ENCODE measurements around the gene NOS1AP. TPM values are rescaled to one million over a fixed set of nuclear protein-coding genes. Genes with fewer than 3 reads are reported as not detected.

NOS1AP gene
- polyA plus RNA-seq, 3 donors: 0.12 TPM; not detected in 2

DNA sequence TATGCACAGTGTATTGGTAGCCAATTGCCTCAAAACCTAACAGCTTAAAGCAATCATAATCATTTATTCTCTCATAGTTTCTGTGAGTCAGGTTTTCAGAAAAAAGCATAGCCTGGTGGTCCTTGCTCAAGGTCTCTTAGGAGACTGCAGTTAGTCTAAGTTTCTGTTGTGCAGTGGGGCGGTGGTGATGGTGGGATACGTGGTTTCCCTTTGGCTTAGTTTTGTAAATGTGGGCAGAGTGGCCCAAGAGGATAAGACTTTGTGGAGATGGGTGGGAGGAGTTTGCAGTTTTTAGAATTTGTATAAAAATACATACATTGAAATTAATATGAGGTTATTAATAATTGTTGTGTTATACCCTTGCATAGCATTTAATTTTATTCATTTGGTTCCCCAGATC lies 68.6 kb downstream of the NOS1AP start:
- intact Hi-C loops (cut with micrococcal nuclease): no loop called here
- H3K36me3 ChIP-seq (replicated peaks in 1 of 2; ENCODE audit: control insufficient read depth in 1 of 2, insufficient read depth in 2 of 2, low read length in 2 of 2): no peaks in the 10 kb centered on the region
- Mint-ChIP-seq H3K4me1 (peaks cover 6% of the 10 kb centered on the region), H3K27me3 (ENCODE audit: low read depth in 3 of 3) (peaks cover 5 to 9% (median 7%) of the 10 kb centered on the region in 3 donors), H3K9me3 (no peaks in the 10 kb centered on the region), H3K36me3 (no peaks in the 10 kb centered on the region), H3K27ac (no peak overlapping the region), H3K4me3 (no peak overlapping the region)
- TF ChIP-seq, protein P1, sequence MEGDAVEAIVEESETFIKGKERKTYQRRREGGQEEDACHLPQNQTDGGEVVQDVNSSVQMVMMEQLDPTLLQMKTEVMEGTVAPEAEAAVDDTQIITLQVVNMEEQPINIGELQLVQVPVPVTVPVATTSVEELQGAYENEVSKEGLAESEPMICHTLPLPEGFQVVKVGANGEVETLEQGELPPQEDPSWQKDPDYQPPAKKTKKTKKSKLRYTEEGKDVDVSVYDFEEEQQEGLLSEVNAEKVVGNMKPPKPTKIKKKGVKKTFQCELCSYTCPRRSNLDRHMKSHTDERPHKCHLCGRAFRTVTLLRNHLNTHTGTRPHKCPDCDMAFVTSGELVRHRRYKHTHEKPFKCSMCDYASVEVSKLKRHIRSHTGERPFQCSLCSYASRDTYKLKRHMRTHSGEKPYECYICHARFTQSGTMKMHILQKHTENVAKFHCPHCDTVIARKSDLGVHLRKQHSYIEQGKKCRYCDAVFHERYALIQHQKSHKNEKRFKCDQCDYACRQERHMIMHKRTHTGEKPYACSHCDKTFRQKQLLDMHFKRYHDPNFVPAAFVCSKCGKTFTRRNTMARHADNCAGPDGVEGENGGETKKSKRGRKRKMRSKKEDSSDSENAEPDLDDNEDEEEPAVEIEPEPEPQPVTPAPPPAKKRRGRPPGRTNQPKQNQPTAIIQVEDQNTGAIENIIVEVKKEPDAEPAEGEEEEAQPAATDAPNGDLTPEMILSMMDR (IDR thresholded peaks at IDR 0.05): no peak
- H3K4me2 ChIP-seq (replicated peaks; ENCODE audit: extremely low read depth, low read length, poor library complexity, severe bottlenecking): no peak overlapping the region
- no peak overlapping the region for H3K27ac ChIP-seq (ENCODE audit: low read depth in 1 of 2, low read length in 2 of 2)
- DNase-seq: no peak
- H3K4me3 ChIP-seq (replicated peaks in 1 of 3; ENCODE audit: low read depth in 2 of 3, low read length in 3 of 3): no peak overlapping the region
- H3K4me1 ChIP-seq (ENCODE audit: control insufficient read depth in 1 of 2, insufficient read depth in 2 of 2, low read length in 2 of 2): no peaks in the 10 kb centered on the region
- no peaks in the 10 kb centered on the region for H3K27me3 ChIP-seq (ENCODE audit: control insufficient read depth in 2 of 2, insufficient read depth in 2 of 2, low read length in 2 of 2)
- H3K79me2 ChIP-seq (ENCODE audit: insufficient read depth, low read length): no peaks in the 10 kb centered on the region
- H3K9me3 ChIP-seq (replicated peaks in 1 of 2; ENCODE audit: control insufficient read depth in 1 of 2, insufficient read depth in 1 of 2, low read length in 2 of 2): no peaks in the 10 kb centered on the region
- no peaks in the 10 kb centered on the region for H4K20me1 ChIP-seq (ENCODE audit: insufficient read depth, low read length)
- WGBS (ENCODE audit: insufficient coverage): no CpG with 5 or more reads among the region's 2 CpGs
- H2AFZ ChIP-seq (ENCODE audit: insufficient read depth, low read depth, low read length, poor library complexity, severe bottlenecking): no peak overlapping the region
- H3K9ac ChIP-seq (ENCODE audit: insufficient read depth, low read length, poor library complexity, severe bottlenecking): no peak overlapping the region

DNA sequence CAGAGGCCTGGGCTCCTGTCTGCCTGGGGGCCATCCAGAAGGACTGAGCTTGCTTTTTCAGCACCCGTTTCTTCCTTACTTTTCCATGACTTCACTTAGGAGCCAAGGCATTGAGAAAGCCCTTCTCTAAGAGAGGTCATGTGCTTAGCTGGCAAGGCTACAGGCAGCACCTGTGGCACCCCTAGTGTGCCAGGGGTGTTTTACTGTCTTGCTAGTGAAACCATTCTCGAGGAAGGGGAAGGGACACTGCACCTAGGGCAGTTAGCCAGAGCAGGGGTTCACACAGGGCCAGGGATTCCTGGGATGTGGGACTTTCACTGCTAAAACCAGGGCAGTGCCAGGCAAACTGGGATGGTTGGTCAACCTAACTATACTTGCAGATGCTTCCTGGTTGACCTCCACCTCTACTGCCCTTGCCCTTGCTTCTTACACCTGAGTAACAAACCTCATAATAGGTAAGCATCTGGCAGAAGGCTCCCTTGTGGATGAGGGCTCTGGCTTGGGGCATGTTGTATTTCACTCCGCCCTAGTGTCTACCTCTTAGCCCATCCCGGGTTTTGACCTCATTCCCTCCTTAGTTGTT lies 69.2 kb downstream of the NOS1AP start:
- H4K20me1 ChIP-seq (ENCODE audit: insufficient read depth, low read length): no peaks in the 10 kb centered on the region
- no peak overlapping the region for H3K9ac ChIP-seq (ENCODE audit: insufficient read depth, low read length, poor library complexity, severe bottlenecking)
- H3K79me2 ChIP-seq (ENCODE audit: insufficient read depth, low read length): no peaks in the 10 kb centered on the region
- WGBS (ENCODE audit: insufficient coverage): 0% methylated on average over 1 of the region's 4 CpGs
- no peaks in the 10 kb centered on the region for H3K27me3 ChIP-seq (ENCODE audit: control insufficient read depth in 2 of 2, insufficient read depth in 2 of 2, low read length in 2 of 2)
- Mint-ChIP-seq H3K27me3 (ENCODE audit: low read depth in 3 of 3) (peaks cover 6 to 9% (median 8%) of the 10 kb centered on the region in 3 donors), H3K9me3 (no peaks in the 10 kb centered on the region), H3K4me3 (no peak overlapping the region), H3K27ac (no peak overlapping the region), H3K36me3 (no peaks in the 10 kb centered on the region), H3K4me1 (peaks cover 6% of the 10 kb centered on the region)
- no peak overlapping the region for H3K4me2 ChIP-seq (replicated peaks; ENCODE audit: extremely low read depth, low read length, poor library complexity, severe bottlenecking)
- H3K4me3 ChIP-seq (replicated peaks in 1 of 3; ENCODE audit: low read depth in 2 of 3, low read length in 3 of 3): no peak overlapping the region
- TF ChIP-seq, protein P1 (IDR thresholded peaks at IDR 0.05): no peak
- intact Hi-C loops (cut with micrococcal nuclease): no loop called here
- H3K4me1 ChIP-seq (ENCODE audit: control insufficient read depth in 1 of 2, insufficient read depth in 2 of 2, low read length in 2 of 2): no peaks in the 10 kb centered on the region
- H3K36me3 ChIP-seq (replicated peaks in 1 of 2; ENCODE audit: control insufficient read depth in 1 of 2, insufficient read depth in 2 of 2, low read length in 2 of 2): no peaks in the 10 kb centered on the region
- H3K9me3 ChIP-seq (replicated peaks in 1 of 2; ENCODE audit: control insufficient read depth in 1 of 2, insufficient read depth in 1 of 2, low read length in 2 of 2): no peaks in the 10 kb centered on the region
- no peak overlapping the region for H3K27ac ChIP-seq (ENCODE audit: low read depth in 1 of 2, low read length in 2 of 2)
- no peak for DNase-seq
- no peak overlapping the region for H2AFZ ChIP-seq (ENCODE audit: insufficient read depth, low read depth, low read length, poor library complexity, severe bottlenecking)
